Lower lobe of right lung (tissue), 2 donors: ENCODE data around the gene RSRC2. TPM values are rescaled to one million over a fixed set of nuclear protein-coding genes. Genes with fewer than 3 reads are reported as not detected.

Source experiments
- ATAC-seq, 2 donors: fragments of 200-7000 bp; cut with Tn5 transposase; one replicate each; pipeline ENCODE4 v1.9.1; 2020 to 2022; ENCODE audit warnings: mild to moderate bottlenecking in 2 of 2, moderate library complexity in 2 of 2
- DNase-seq: peaks from one replicate; pipeline ENCODE4 v3.0.0-alpha.2; 2020
- H3K27ac ChIP-seq: fragments of 200-600 bp; one replicate; pipeline ENCODE4 v1.8.0; 2022
- H3K27me3 ChIP-seq: fragments of 200-600 bp; one replicate; pipeline ENCODE4 v1.8.0; 2022; ENCODE audit warnings: low read depth
- H3K36me3 ChIP-seq: fragments of 200-600 bp; one replicate; pipeline ENCODE4 v1.8.0; 2022; ENCODE audit warnings: mild to moderate bottlenecking
- H3K4me1 ChIP-seq: fragments of 200-600 bp; one replicate; pipeline ENCODE4 v1.8.0; 2022
- H3K4me3 ChIP-seq: fragments of 200-600 bp; one replicate; pipeline ENCODE4 v1.8.0; 2022; ENCODE audit warnings: mild to moderate bottlenecking
- H3K9me3 ChIP-seq: fragments of 200-600 bp; one replicate; pipeline ENCODE4 v1.8.0; 2022
- CTCF ChIP-seq: fragments of 200-600 bp; IDR thresholded peaks from one replicate; pipeline ENCODE4 v1.8.0; 2022; ENCODE audit warnings: antibody characterized with exemption, mild to moderate bottlenecking
- intact Hi-C: fragments of 100-400 bp; cut with DNase I; formaldehyde crosslinking; loops from one replicate; pipeline ENCODE4 v1.11.0; 2022
- total RNA-seq: library from RNA; stranded (reverse); fragmentation: NEBNext Ultra II Directional; extraction: Animal tissue kit (Norgen Biotek cat#: 25700); gene quantifications from one replicate; pipeline ENCODE4 v1.2.1, GENCODE V29; 2021
- donor health status: DM: no; HTN: yes; CAD: no; lungs with severe emphysema.

RSRC2 gene
- total RNA-seq, 1 donor from 2014 or later = 59.1 TPM

DNA sequence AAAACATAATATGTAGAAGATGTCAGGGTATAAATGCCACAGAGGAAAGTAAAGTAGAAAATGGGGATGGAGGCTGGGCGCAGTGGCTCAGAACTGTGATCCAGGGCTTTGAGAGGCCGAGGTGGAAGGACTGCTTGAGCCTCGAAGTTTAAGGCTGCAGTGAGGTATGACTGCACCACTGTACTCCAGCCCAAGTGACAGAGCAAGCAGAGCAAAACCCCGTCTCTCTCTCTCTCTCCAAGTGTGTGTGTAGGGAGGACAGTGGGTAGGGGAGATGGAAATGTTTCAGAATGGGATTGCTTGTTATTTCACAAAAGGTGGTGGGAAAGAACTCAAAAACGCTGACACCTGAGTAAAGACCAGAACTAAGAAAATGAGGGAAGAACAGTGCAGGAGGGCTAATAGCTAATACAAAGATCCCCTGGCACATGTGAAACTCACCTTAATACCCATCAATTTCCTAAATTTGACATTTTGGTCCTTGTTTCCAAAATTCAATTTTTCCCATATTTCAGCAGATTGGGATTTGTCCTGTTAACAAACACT, 20.3 kb downstream of the RSRC2 start:
- no peak overlapping the region for H3K27ac ChIP-seq
- no peak for TF ChIP-seq CTCF
- ATAC-seq (no peak), DNase-seq (no peak)
- H3K27me3 ChIP-seq = no peaks in the 10 kb centered on the region
- peaks cover 7% of the 10 kb centered on the region for H3K4me1 ChIP-seq
- H3K4me3 ChIP-seq = no peak overlapping the region
- peaks cover 86% of the 10 kb centered on the region for H3K36me3 ChIP-seq
- intact Hi-C loops = no loop called here
- H3K9me3 ChIP-seq = no peaks in the 10 kb centered on the region

DNA sequence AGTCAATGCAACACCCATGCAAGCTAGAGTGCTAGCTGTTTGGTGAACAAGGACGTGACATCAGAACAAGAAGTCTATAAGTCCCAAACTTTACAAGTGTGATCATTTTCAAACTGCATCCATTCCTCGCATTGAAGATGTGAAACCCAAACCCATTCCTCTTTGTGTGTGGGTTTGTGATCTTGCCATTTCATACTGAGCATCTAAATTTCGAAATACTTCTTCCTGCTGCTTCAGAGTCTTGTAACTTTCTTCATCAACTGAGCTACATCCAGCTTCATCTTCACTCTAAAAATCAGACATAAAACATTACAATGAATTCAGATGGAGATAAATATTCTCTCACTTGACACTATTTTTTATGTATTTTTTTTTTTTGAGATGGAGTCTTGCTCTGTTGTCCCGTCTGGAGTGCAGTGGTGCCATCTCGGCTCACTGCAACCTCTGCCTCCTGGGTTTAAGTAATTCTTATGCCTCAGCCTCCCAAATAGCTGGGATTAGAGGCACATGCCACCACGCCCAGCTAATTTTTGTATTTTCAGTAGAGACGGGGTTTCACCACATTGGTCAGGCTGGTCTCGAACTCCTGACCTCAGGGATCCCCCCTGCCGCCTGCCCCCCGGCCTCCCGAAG, 21.2 kb downstream of the RSRC2 start:
- intact Hi-C loops = no loop called here
- no peak for TF ChIP-seq CTCF
- Histone ChIP-seq H3K27me3 (no peaks in the 10 kb centered on the region), H3K9me3 (no peaks in the 10 kb centered on the region), H3K4me1 (peaks cover 12% of the 10 kb centered on the region), H3K27ac (no peak overlapping the region), H3K36me3 (peaks cover 77% of the 10 kb centered on the region), H3K4me3 (no peak overlapping the region)
- ATAC-seq (no peak), DNase-seq (no peak)

- peaks cover 62% of the 10 kb centered on the region for H3K36me3 ChIP-seq
- ATAC-seq (no peak), DNase-seq (no peak)
- no peak overlapping the region for H3K4me3 ChIP-seq
- no peaks in the 10 kb centered on the region for H3K9me3 ChIP-seq
- intact Hi-C loops = no loop called here
- no peak for TF ChIP-seq CTCF
- peaks cover 21% of the 10 kb centered on the region for H3K4me1 ChIP-seq
- H3K27ac ChIP-seq = no peak overlapping the region
- H3K27me3 ChIP-seq = no peaks in the 10 kb centered on the region
These were observed 22.7 kb downstream of the RSRC2 start for GRCh38 chr12:122503783-122504590.

- intact Hi-C loops = no loop called here
- Histone ChIP-seq H3K9me3 (no peaks in the 10 kb centered on the region), H3K36me3 (peaks cover 54% of the 10 kb centered on the region), H3K27me3 (no peaks in the 10 kb centered on the region), H3K4me3 (no peak overlapping the region), H3K4me1 (peaks cover 28% of the 10 kb centered on the region), H3K27ac (no peak overlapping the region)
- DNase-seq (no peak), ATAC-seq (no peak)
- TF ChIP-seq CTCF = no peak
These were observed 23.5 kb downstream of the RSRC2 start for GRCh38 chr12:122503147-122503751.

DNA sequence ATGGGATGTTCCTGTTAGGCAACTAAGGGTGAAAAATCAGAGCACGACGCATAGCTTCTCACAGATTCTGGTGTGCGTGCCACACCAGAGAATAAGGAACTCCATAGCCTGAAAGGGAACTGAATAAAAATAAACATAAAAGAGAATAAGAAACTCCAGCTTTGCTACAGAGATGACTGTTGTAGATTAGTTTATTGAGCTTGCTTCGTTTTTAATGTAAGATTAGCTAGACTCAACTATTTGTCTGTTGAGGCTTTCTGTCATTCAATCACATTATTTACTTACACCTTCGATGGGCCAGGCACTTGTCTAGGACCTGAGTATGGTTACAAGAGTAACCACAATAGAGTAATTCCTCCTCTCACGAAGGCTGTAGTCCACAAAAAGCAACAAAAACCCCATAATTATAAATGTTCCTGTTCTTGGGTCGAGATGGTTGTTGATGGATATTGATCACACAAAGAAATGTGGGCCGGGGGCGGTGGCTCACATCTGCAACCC, 25.2 kb downstream of the RSRC2 start:
- peaks cover 47% of the 10 kb centered on the region for H3K36me3 ChIP-seq
- H3K27ac ChIP-seq = peak overlapping the region; percentile 99
- peaks cover 42% of the 10 kb centered on the region for H3K4me1 ChIP-seq
- DNase-seq (no peak), ATAC-seq (no peak)
- H3K4me3 ChIP-seq = peak overlapping the region; percentile 91
- H3K9me3 ChIP-seq = no peaks in the 10 kb centered on the region
- no peak for TF ChIP-seq CTCF
- intact Hi-C loops = no loop called here
- H3K27me3 ChIP-seq = no peaks in the 10 kb centered on the region
